Left renal cortex interstitium (tissue), 4 donors: ENCODE data around the gene KIF3A. TPM values are rescaled to one million over a fixed set of nuclear protein-coding genes. Genes with fewer than 3 reads are reported as not detected.

Experiments used
- DNase-seq, 4 donors: peaks; one replicate each; pipeline ENCODE4 v3.0.0-alpha.2; 2013; ENCODE audit warnings: low read depth in 4 of 4, low spot score in 2 of 4, missing footprints in 1 of 4
- polyA plus RNA-seq, 4 donors: library from polyadenylated mRNA; unstranded; fragments of 120-200 nt; gene quantifications; one replicate each; pipeline ENCODE4 v1.2.1, GENCODE V29; 2013; ENCODE audit not compliant: insufficient read length in 4 of 4

The KIF3A gene
- 10 to 100 TPM; 14.5 to 36.4 (median 24.5) TPM for polyA plus RNA-seq

DNA sequence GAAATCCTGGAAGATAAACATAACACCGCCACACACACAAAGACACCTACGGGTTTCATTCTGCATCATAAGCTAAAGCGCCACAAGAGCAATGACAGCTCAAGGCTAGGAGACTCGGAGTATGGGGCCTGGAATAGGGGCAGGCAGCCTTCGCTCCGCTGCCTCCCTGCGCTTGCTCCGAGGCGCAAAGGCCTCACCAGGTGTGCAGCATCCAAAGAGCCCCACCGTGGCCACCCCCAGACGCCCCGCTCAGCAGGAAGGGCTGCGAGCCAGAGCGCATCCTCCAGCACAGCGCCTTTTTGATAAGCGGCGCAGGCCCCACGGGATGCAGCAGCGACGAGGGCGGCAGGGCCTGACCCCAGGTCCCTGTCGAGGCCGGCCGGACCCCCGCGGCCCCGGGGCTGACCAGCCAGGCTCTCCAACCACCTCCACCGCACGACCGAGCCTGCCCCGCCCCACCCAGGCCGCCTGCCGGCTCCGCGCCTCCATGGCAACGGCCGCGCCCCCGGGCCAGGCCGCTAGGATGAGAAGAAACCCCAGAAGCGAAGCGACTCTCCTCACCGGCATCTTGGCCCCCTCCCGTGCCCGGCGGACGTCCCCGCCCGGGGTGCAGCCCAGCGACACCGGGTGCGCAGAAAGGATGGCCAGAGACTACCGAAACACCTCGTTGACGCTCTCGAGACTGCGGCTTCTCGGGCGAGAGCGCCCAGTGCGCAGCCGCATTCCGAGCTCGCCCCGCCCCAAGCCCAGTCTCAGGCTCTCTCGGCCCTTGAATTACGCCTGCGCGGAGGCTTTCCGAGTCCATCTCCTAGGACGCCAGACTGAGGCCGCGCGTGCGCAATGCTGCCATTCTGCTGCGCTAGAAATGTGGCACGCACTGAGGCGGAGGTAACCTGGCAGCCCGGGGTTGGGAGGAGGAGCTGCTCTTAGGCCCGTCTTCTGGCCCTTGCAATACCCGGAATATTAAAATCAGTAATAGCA lies at the start of gene KIF3A:
Gene KIF3A, minus strand, starts transcription at position 694 of the 981 bp plus-strand sequence. Its CDS starts 127 bp downstream, at position 567.
- DNase-seq = peak; percentile 74 to 90 (median 79)

DNA sequence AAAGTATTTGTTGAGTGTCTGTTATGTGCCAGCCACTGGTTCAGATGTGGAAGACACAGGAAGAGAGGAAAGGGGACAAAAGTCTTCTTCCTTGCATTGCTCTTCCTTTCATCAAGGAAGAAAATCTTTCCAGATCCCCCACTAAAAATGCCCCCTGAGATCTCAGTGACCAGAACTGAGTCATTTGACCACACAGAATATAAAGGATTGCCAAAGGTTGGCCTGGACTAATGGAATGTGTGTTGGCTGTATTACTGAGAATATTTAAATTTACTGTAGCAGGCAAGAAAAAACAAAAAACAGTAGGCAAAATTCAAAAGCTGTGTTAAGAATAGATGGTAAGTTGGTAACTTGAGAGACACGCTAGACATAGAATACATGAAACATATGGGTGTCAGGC lies 49.7 kb upstream of the KIF3A start:
- no peak for DNase-seq

DNA sequence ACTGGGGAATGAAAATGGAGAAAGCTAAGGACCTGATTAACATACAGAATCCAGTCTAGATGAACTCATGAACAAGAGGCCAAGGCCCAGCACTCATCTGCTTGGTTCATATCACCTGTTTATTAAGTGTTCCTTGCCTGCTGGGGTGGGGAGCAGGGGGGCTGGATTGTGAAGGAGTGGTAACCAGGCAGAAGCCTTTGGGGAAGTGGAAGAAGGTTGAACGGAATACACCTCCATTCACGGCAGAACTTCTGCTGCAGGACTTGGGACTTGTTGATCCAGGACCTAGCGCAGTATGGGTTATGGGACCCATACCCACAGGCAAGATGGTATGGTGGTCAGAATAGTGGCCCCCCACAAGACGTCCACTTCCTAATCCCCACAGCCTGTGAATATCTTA lies 48.5 kb upstream of the KIF3A start:
- DNase-seq = no peak

DNA sequence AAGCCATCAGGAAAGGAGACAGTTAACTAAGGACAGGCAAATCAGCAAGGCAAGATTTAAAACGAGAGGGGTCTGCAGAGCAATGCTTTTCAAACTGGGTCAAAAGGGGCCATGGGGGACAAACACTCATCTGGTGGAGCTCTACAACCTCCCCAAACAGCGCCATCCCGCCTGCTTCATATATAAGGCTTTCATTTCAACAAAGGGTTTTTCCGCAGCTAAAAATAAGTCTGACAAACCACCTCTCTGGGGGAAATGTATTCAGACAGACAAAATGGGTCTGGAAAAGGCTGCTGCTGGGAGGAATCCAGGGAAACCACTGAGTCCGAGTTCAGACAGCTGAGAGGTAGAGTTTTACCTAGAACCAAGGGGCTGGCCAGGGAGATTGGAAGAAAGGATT lies 48.0 kb upstream of the KIF3A start:
- no peak for DNase-seq

DNA sequence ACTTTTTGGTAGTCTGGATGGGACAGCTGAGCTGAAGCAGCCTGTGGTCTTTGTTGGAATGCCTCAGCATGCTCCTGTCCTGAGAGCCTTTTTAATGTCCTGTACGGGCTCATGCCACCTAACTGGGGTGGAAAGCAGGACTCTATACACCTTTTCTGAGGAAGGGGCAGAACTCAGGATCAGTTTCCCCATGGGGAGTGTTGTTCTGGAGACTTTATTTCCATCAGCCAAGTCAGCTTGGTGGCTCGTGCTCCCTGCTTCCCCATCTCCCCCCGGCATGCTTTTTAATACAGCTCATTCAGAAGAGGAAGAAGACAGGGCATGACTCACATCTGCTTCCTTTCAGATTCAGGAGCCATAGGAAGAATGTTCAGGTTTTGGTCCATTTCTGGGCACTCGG lies 44.8 kb upstream of the KIF3A start:
- no peak for DNase-seq

DNA sequence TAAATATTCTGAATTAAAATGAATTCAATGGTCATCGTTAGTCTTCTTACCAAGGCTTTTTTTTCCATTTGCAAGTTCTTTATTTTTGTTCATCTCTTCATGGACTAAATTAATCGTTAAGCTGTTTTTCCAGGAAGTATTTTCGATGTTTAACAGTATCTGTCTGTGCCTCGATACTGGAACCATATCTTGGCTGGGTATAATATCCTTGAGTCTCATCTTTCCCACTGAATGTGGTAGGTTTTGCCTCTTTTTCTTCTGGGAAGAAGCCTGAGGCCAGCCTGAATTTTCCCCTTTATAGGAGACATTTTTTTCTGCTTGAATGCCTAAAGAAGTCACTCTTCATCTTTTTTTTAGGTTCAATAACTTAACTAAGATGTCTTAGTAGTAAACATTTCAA lies 43.7 kb upstream of the KIF3A start:
- no peak for DNase-seq

DNA sequence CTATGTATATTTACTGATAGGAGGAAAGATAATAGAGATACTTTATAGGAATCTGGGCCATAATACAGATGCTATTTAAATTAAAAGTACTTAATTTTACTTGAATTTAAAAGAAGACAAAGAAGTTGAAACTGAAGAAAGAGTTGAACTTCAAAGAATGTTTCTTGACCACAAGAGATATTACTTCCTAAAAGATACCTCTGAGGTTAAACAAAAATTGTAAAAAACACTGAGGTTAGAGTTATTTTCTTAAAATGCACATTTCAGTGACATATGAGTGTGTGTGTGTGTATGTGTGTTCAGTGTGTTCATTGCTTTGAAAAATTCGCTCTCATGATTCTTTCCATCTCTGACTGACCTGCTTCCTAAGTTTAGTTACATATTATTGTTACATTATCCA lies 43.2 kb upstream of the KIF3A start:
- DNase-seq = no peak

DNA sequence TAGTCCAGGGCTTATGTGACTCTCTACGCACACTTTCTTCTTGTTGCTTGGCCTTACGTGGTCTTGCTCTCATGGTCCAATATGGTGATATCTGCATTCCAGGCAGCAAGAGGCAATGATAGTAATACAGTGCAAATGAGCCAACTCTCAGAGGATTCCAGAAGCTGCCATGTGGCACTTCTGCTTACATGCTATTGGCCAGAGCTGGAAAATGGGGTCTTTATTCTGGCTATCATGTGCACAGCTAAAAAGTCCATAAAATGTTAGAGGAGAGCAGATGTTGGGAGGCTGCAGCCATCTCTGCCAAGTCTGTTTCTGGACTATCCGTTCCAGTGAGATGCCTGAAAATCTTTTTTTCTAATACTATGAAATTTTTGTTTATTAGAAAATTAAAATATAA lies 42.6 kb upstream of the KIF3A start:
- no peak for DNase-seq

DNA sequence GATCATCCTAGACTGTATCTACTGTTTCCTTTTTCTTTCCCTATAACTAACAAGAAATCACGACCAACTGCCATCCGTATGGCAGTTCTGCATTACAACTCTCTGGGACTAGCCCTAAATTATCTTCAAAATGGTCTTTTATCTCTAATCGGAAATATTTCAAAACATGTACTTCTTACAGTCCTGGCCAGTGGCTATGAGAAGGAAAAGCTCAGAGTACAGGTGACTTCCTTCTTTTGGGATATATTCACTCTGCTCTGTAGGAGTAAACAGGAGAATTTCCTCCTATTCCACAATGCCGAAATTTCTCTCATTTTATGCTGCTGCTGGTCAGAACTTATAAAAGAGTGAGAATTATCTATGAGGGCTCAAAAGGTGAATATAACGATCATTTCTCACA lies 41.5 kb upstream of the KIF3A start:
- no peak for DNase-seq

DNA sequence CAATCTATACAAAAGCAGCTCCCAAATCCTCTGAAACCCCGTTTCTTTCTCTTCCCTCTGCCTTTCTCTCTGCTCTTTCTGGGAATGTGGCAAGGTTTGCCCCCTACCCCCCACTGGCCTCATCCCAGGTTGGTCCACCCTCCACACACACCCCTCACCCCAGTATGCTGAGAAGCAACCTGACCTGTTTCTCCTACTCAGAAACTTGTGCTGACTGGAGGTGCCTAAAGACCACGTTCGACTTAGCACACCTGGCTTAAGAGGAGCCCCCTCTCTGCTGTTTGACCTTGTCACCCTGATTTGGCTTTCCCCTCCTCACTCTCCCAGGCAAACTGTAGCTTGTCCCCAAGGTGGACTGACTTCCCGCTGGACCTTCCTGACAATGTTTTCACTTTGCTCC lies 40.8 kb upstream of the KIF3A start:
- no peak for DNase-seq

DNA sequence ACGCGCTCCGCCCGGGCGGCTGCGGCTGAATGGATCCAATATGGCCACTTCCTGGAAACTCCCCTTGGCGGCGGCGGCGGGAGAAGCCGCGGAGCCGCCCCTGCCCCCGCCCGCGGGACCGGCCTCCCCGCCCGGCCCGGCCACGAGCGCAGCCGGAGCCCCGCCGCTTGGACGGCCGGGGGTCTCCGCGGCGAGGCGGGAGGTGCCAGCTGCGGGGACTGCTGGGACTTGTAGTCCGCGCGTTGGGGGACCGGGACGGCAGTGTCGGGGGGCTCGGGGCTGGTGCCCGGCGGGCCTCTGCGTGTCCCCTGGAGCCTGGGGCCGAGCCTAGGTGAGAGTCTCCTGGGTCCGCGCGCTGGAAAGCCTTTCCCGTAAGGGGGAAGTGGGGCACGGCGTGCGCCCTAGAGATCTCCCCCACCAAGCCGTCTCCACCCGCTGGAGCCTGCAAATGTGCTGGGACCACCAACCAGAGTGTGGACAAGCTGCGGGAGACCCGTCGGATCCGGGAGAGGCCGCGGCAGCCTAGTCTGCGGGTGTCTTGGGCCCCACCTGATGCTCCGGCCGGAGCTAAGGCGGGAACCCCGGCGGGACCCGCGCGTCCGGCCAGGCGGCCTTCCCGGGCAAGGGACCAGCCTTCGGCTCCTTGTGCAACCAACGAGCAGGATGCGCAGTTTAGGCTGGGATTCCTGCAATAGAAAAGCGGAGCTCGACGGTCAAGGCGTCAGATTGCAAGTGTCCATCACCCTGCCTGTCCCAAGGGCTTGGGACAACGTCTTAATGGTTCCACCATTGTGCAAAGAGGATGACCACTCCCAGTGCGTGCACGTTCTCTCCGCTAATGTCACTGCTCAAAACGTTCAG lies 40.1 kb upstream of the KIF3A start, which contains the start of gene SEPTIN8:
Gene SEPTIN8, minus strand, starts transcription at position 31 of the 861 bp plus-strand sequence. CDS start 102 bp downstream, outside the sequence.
- DNase-seq = peak in 1 of 4 donors; percentile 31

DNA sequence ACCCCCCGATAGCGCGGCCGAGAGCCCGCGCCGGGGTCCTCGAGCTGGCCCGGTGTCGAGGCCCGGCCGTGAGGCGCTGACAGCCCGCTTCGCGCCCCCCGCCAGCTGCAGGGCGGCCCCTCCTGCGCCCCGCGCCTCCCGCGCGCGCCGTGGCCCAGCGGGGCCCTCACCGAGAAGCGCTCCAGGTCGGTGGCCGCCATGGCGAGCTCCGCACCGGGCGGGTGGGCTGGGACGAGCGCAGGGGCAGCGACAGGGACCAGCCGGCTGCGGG lies 39.5 kb upstream of the KIF3A start:
- DNase-seq = no peak

DNA sequence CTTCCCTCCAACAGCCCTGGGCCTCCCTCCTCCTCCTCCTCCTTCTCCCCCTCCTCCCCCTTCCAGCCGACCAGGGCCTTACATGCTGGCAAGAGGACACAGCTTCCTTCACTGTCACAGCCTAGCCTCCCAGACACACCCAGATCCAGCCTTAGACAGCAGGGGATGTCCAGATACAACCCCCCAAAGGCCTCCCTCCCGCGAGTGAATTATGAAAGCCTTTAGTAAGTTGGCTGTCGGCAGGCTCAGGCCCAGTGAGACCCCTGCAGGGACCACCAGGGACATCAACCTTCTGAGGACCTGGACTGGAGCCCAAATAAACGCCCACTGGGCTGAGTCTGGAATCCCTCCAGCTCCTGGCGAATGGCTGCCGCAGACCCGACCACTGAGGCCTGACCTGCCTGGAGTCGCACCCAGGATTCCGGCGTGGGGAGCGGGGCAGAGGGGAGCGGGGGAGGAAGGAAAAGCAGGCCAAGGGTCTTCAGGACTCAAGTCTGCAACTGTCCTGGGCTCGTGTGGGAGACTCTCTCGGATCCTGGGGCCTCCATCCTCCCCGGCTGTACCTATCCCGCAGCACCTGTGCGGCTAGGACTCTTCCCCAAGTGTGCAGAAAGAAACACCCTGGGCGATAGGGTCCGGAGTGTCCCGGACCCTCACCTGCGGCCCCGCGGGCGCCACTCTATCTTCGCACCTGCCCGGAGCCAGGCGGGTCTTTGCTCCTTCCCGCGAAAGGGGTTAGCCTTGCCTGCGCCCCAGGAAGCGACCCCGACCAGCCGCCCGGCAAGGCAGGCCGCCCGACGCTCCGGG lies 39.0 kb upstream of the KIF3A start:
- peak in 1 of 4 donors; percentile 34 for DNase-seq

DNA sequence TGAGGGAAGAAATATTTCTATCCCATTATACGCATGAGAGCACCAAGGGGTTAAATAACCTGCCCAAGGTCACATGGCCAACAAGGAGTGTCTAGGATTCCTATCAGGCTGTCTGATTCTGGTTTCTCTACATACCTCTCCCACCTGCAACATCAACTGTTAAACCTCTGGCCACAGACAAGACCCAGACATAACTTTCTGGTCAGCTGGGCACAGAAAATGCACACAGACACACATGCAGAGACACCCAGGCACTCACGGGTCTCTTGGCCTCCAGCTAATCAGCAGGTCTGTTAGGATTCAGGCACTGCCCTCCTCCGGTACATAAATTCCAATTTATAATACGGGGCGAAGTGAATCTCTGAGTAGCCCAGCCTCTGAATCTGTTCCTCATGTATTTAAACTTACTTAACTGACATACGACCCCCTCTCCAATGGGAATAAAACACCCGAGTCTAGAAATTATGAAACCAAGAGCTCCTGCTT lies 38.2 kb upstream of the KIF3A start:
- peak in 1 of 4 donors; percentile 28 for DNase-seq

DNA sequence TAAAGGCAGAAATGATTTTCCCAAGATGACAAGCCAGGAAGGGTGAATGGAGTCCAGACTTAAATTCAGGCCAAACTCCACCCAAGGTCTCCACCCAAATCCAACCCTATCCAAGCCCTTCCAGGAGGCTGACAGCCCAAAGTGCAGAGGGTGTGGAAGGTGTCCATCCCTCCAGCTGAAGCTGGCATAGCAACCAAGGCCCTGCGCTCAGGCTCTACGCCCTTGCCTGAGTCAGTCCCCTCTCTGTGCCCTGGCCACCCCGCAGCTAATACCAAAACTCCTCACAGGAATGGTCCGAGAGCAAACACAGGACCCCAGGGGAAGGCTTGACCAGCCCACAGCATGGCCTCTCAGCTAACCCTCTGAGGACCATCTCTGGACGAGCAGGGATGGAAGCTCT lies 37.5 kb upstream of the KIF3A start:
- no peak for DNase-seq

DNA sequence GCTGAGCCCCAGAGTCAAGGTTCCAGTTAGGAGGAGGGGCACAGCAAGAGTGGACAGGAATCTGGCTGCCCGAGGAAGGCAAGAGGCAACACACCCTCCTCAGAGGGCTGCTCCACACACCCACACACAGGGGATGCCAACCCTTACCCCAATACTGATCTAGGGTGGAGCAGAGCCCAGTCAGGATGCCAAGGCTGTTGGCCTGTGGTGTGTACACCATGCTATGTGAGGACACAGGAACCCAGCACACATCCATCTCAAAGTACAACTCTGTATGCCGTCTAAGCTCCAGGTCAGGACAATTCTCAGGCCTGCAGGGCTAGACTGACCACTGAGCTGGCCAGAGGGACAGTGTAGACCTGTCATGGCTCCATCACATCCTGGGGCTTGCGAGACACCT lies 37.1 kb upstream of the KIF3A start:
- no peak for DNase-seq

DNA sequence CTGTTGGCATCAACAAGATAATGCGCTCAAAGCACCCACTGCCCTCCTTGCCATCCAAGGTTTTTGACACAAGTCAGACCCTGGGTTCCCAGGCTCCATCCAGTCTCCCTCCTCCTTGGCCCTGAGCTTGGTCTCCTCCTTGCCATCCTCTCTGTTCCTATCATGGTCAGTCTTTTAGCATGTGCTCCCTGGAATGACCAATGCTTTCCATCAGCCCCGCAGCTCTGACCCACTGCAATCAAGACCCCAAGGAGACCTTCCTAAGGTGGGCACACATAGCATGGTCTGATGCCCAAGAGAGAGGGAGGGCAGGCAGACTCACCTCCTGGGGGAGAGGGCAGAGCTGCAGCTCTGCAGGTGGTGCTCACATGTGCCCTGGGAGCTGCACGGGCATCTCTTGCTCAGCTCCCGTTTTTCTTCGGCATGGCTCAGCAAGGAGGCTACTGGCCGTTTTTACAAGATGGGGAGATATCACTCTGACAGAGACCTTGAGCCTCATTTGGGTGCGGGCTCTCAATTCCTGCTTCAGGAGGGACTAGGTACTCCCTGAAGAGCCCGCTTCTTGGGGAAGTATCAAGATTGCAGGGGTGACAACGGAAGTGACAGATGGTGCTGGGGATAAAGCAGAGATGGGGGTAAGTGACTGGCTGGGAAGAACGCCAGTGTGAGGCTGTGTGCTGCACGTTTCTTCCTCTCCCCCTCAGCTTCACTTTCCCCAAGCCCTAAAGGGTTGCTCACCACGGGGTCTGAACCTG lies 36.4 kb upstream of the KIF3A start:
- DNase-seq = no peak

DNA sequence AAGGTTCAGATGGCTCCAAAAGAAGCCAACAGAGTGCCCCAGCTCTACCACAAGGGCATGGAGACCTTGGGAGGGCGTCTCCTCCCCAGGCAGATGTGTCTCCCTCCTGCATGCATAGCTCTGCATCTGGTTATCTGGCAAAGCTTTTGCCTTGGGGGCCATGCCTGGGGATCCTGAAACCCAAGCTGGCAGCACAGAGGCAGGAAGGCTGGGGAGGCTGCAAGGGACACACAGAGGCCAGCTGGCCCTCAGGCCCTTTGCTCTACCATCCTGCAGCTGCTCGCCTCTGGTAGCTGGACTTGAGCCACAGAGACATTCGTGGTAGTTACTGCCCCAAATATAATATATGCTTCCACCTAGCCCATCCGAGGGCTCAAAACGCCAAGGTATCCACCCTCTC lies 35.8 kb upstream of the KIF3A start:
- no peak for DNase-seq

DNA sequence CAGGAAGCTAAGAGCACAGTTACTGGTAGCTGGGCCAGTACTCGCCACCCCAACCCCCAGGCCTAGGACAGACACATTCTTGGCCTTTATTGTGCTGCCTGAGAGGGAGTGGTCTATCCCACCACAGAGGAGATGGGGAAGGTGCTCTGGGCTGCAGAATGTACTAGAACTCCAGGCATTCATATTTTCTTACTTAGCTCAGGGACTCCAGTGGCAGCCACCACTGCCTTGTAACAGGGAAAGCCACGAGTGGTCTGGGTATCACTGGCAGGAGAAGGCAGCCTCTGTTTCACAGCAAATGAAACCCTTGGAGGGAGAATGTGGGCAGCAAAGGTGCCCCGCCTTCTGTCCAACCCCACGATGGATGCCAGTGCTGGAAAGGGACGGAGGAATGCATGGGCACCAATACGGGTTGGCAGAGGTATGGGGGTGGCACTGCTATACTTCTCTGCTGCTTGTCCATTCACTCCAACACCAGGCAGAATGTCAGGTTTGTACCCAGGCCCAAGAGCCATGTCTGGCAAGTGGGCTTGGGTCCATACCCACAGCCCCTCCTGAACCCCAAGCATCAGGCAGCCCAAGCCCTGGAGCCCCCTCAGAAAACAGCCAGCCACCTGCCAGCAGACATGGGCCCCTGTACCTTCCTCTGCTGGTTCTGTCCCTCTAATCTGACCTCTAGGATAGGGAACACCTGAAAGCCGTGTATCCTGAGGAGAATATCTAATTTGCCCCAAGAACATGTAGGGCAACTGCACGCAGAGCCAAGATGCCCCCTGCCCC lies 35.1 kb upstream of the KIF3A start:
- DNase-seq = no peak
